Endothelial cell of umbilical vein (primary cell): ENCODE data around the gene VSIR.

Experiments used
- CTCF ChIP-seq, 2 donors: IDR thresholded peaks; 1 replicate in 1 of 2; 2 replicates in 1 of 2; pipeline ENCODE4 v1.5.1; 2011; ENCODE audit warnings: low read length in 2 of 2, mild to moderate bottlenecking in 2 of 2, moderate library complexity in 2 of 2, control low read depth in 1 of 2, inconsistent platforms in 1 of 2, low read depth in 1 of 2; ENCODE audit not compliant: insufficient read depth in 1 of 2; ENCODE audit errors: extremely low read depth in 1 of 2
- JUN ChIP-seq: IDR thresholded peaks from 2 replicates; pipeline ENCODE4 v1.6.1; 2011; ENCODE audit warnings: borderline replicate concordance, low read depth; ENCODE audit not compliant: insufficient read length, insufficient read depth
- POLR2A ChIP-seq: IDR thresholded peaks from 2 replicates; pipeline ENCODE4 v1.6.1; 2012; ENCODE audit warnings: low read depth, mild to moderate bottlenecking, control low read depth, low read length
- POLR2AphosphoS5 ChIP-seq: IDR thresholded peaks from 2 replicates; pipeline ENCODE4 v1.6.1; 2012; ENCODE audit warnings: low read depth, mild to moderate bottlenecking, control low read depth, low read length, moderate library complexity; ENCODE audit not compliant: insufficient read depth

GRCh38 chr10:71725998-71726579 is 47.2 kb downstream of the VSIR start:
- TF ChIP-seq POLR2AphosphoS5: no peak
- peak; percentile 34 to 51 for TF ChIP-seq CTCF (IDR thresholded peaks at IDR 0.05; ENCODE audit: extremely low read depth in 1 of 2, insufficient read depth in 1 of 2, low read depth in 1 of 2, low read length in 2 of 2)
- peak; percentile 28 for TF ChIP-seq JUN
- no peak for TF ChIP-seq POLR2A
